ENCODE results near the gene MSL3B.

Gene MSL3B

DNA sequence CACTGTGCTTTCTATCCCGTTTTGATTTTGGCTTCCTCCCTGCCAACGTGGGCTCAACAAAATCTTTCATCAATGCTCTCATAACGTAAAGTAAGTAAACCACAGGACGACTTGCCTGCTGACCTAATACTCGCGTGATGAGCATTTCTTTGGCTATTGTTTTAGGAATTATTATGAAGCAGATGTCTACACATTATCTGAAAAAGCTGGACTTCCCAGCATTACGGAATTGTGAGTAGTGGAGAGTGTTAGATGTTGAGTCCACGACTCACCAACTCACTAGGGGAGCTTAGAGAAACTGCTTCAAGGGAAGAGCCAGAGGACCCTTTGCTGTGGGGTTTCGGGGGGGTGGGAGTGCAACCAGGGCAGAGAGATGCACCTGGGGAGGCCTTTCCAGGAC is 35.8 kb downstream of the MSL3B start:
- Histone ChIP-seq H4K20me1 (replicated peaks; ENCODE audit: control insufficient read depth, insufficient read depth, low read length) (no peaks in the 10 kb centered on the region; the same call in 1 of the 2 replicates), H3K9ac (ENCODE audit: insufficient read depth in 1 of 2, low read depth in 2 of 2, low read length in 2 of 2) (no peak overlapping the region), H2AFZ (ENCODE audit: low read depth, low read length) (no peak overlapping the region), H3K4me2 (ENCODE audit: insufficient read depth, low read length) (no peak overlapping the region), H3K9me1 (ENCODE audit: control insufficient read depth, insufficient read depth, low read length) (no peaks in the 10 kb centered on the region), H3K79me2 (ENCODE audit: control insufficient read depth, insufficient read depth, low read length) (peaks cover 2% of the 10 kb centered on the region; the same call in 1 of the 3 replicates), H3K4me1 (replicated peaks in 1 of 2; ENCODE audit: control insufficient read depth in 2 of 2, insufficient read depth in 2 of 2, low read length in 2 of 2) (peaks cover 0 to 5% of the 10 kb centered on the region in 2 experiments; a peak in 2 of 5 replicates), H3K36me3 (ENCODE audit: control insufficient read depth, insufficient read depth, low read length) (peaks cover 33% of the 10 kb centered on the region; the same call in 2 of the 3 replicates), H3K9me3 (replicated peaks; ENCODE audit: control insufficient read depth, insufficient read depth, low read depth, low read length) (no peaks in the 10 kb centered on the region), H3K27me3 (ENCODE audit: control insufficient read depth in 2 of 2, insufficient read depth in 2 of 2, low read length in 2 of 2) (no peaks in the 10 kb centered on the region), H3K4me3 (no peak overlapping the region), H3K27ac (ENCODE audit: extremely low read depth, low read depth, low read length) (no peak overlapping the region)
- no peak for DNase-seq (ENCODE audit: extremely low read depth in 1 of 4, low spot score in 3 of 4)
- CTCF ChIA-PET (ENCODE audit: low intra/inter-chr PET ratio) = no interaction called here
- WGBS (ENCODE audit: insufficient coverage, low coverage, missing lambda C conversion rate) = 59% methylated on average over 8 of the region's 9 CpGs
- intact Hi-C loops (cut with micrococcal nuclease) = no loop called here
- no peak for ATAC-seq
- in situ Hi-C loops (cut with MboI) = no loop called here
- BruUV-seq (replicated peaks) = no TSS peak
- FAIRE-seq = no peak
- POLR2A ChIA-PET = interaction anchor here (0.6 to 1.3 kb wide), 4 partner anchors 10 to 1524 kb away, joined by 3 to 6 read pairs (median 4); no protein-coding TSS in a partner anchor
- TF ChIP-seq, protein P1, sequence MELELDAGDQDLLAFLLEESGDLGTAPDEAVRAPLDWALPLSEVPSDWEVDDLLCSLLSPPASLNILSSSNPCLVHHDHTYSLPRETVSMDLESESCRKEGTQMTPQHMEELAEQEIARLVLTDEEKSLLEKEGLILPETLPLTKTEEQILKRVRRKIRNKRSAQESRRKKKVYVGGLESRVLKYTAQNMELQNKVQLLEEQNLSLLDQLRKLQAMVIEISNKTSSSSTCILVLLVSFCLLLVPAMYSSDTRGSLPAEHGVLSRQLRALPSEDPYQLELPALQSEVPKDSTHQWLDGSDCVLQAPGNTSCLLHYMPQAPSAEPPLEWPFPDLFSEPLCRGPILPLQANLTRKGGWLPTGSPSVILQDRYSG (tag; conservative IDR thresholded peaks at IDR 0.05; ENCODE audit: low read depth) = no peak
- TF ChIP-seq JUNB (CRISPR knock-in tag; conservative IDR thresholded peaks at IDR 0.05) = no peak
- no peak for TF ChIP-seq MEF2D (tag; conservative IDR thresholded peaks at IDR 0.05; ENCODE audit: low read depth)
- no peak for TF ChIP-seq GTF2A2 (tag; IDR thresholded peaks at IDR 0.05)
- TF ChIP-seq SRF (CRISPR knock-in tag; IDR thresholded peaks at IDR 0.05) = no peak
- TF ChIP-seq ZBTB40 (IDR thresholded peaks at IDR 0.05) = no peak
- no peak for TF ChIP-seq ZBTB40 (CRISPR knock-in tag; IDR thresholded peaks at IDR 0.05)
- TF ChIP-seq PTRF (tag; IDR thresholded peaks at IDR 0.05) = no peak
- TF ChIP-seq, protein P2, sequence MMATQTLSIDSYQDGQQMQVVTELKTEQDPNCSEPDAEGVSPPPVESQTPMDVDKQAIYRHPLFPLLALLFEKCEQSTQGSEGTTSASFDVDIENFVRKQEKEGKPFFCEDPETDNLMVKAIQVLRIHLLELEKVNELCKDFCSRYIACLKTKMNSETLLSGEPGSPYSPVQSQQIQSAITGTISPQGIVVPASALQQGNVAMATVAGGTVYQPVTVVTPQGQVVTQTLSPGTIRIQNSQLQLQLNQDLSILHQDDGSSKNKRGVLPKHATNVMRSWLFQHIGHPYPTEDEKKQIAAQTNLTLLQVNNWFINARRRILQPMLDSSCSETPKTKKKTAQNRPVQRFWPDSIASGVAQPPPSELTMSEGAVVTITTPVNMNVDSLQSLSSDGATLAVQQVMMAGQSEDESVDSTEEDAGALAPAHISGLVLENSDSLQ (IDR thresholded peaks at IDR 0.05) = no peak
- no peak for TF ChIP-seq RBM15 (IDR thresholded peaks at IDR 0.05; ENCODE audit: insufficient read depth, low read length)
- TF ChIP-seq SMARCA5 (IDR thresholded peaks at IDR 0.05) = no peak
- no peak for TF ChIP-seq E2F5 (CRISPR knock-in tag; IDR thresholded peaks at IDR 0.05)

All from K562 (cell line).